ENCODE data around the gene TMEM95.

TMEM95 gene

GRCh38 chr17:7325031-7325528 lies 29.9 kb upstream of the TMEM95 start:
- Histone ChIP-seq H3K27ac (ENCODE audit: low read length) (no peak overlapping the region), H3K36me3 (ENCODE audit: control insufficient read depth in 2 of 2, insufficient read depth in 2 of 2, low read length in 2 of 2) (peaks cover 49 to 51% of the 10 kb centered on the region in 2 donors), H3K9me3 (ENCODE audit: control insufficient read depth in 2 of 2, low read length in 2 of 2) (no peaks in the 10 kb centered on the region), H3K9ac (ENCODE audit: low read length in 2 of 2) (no peak overlapping the region), H3K4me1 (ENCODE audit: control insufficient read depth, insufficient read depth, low read length) (peaks cover 16% of the 10 kb centered on the region), H3K27me3 (ENCODE audit: control insufficient read depth in 1 of 2, insufficient read depth in 2 of 2, low read length in 2 of 2) (no peaks in the 10 kb centered on the region), H3K4me3 (ENCODE audit: low read length in 2 of 2) (no peak overlapping the region)

GRCh38 chr17:7326186-7326585 lies 28.8 kb upstream of the TMEM95 start:
- Histone ChIP-seq H3K9ac (ENCODE audit: low read length in 2 of 2) (no peak overlapping the region), H3K4me3 (ENCODE audit: low read length in 2 of 2) (no peak overlapping the region), H3K27me3 (ENCODE audit: control insufficient read depth in 1 of 2, insufficient read depth in 2 of 2, low read length in 2 of 2) (no peaks in the 10 kb centered on the region), H3K4me1 (ENCODE audit: control insufficient read depth, insufficient read depth, low read length) (peaks cover 23% of the 10 kb centered on the region), H3K27ac (ENCODE audit: low read length) (no peak overlapping the region), H3K9me3 (ENCODE audit: control insufficient read depth in 2 of 2, low read length in 2 of 2) (no peaks in the 10 kb centered on the region), H3K36me3 (ENCODE audit: control insufficient read depth in 2 of 2, insufficient read depth in 2 of 2, low read length in 2 of 2) (peaks cover 39 to 41% of the 10 kb centered on the region in 2 donors)

GRCh38 chr17:7327056-7327455 lies 27.9 kb upstream of the TMEM95 start:
- H3K4me3 ChIP-seq (ENCODE audit: low read length in 2 of 2), result no peak overlapping the region
- H3K9ac ChIP-seq (ENCODE audit: low read length in 2 of 2), result no peak overlapping the region
- H3K27ac ChIP-seq (ENCODE audit: low read length), result no peak overlapping the region
- H3K36me3 ChIP-seq (ENCODE audit: control insufficient read depth in 2 of 2, insufficient read depth in 2 of 2, low read length in 2 of 2), result peaks cover 30 to 32% of the 10 kb centered on the region in 2 donors
- peaks cover 23% of the 10 kb centered on the region for H3K4me1 ChIP-seq (ENCODE audit: control insufficient read depth, insufficient read depth, low read length)
- no peaks in the 10 kb centered on the region for H3K9me3 ChIP-seq (ENCODE audit: control insufficient read depth in 2 of 2, low read length in 2 of 2)
- no peaks in the 10 kb centered on the region for H3K27me3 ChIP-seq (ENCODE audit: control insufficient read depth in 1 of 2, insufficient read depth in 2 of 2, low read length in 2 of 2)

- Histone ChIP-seq H3K27me3 (ENCODE audit: control insufficient read depth in 1 of 2, insufficient read depth in 2 of 2, low read length in 2 of 2) (no peaks in the 10 kb centered on the region), H3K4me3 (ENCODE audit: low read length in 2 of 2) (no peak overlapping the region), H3K27ac (ENCODE audit: low read length) (no peak overlapping the region), H3K9me3 (ENCODE audit: control insufficient read depth in 2 of 2, low read length in 2 of 2) (no peaks in the 10 kb centered on the region), H3K9ac (ENCODE audit: low read length in 2 of 2) (peak overlapping the region in 1 of 2 donors; percentile 86), H3K36me3 (ENCODE audit: control insufficient read depth in 2 of 2, insufficient read depth in 2 of 2, low read length in 2 of 2) (peaks cover 28% of the 10 kb centered on the region in 2 donors), H3K4me1 (ENCODE audit: control insufficient read depth, insufficient read depth, low read length) (peaks cover 23% of the 10 kb centered on the region)
These were observed 27.5 kb upstream of the TMEM95 start for GRCh38 chr17:7327501-7327900.

GRCh38 chr17:7328009-7328408 lies 26.9 kb upstream of the TMEM95 start:
- H3K36me3 ChIP-seq (ENCODE audit: control insufficient read depth in 2 of 2, insufficient read depth in 2 of 2, low read length in 2 of 2), result peaks cover 22 to 23% of the 10 kb centered on the region in 2 donors
- H3K9ac ChIP-seq (ENCODE audit: low read length in 2 of 2), result peak overlapping the region in 1 of 2 donors; percentile 86
- H3K9me3 ChIP-seq (ENCODE audit: control insufficient read depth in 2 of 2, low read length in 2 of 2), result no peaks in the 10 kb centered on the region
- no peak overlapping the region for H3K4me3 ChIP-seq (ENCODE audit: low read length in 2 of 2)
- H3K4me1 ChIP-seq (ENCODE audit: control insufficient read depth, insufficient read depth, low read length), result peaks cover 23% of the 10 kb centered on the region
- peak overlapping the region; percentile 85 for H3K27ac ChIP-seq (ENCODE audit: low read length)
- no peaks in the 10 kb centered on the region for H3K27me3 ChIP-seq (ENCODE audit: control insufficient read depth in 1 of 2, insufficient read depth in 2 of 2, low read length in 2 of 2)

- Histone ChIP-seq H3K9ac (ENCODE audit: low read length in 2 of 2) (peak within 1 kb of the TSS; percentile 86 to 87), H3K4me1 (ENCODE audit: control insufficient read depth, insufficient read depth, low read length) (peaks cover 23% of the 10 kb centered on the region), H3K4me3 (ENCODE audit: low read length in 2 of 2) (peak within 1 kb of the TSS; percentile 96 to 100), H3K27ac (ENCODE audit: low read length) (peak within 1 kb of the TSS; percentile 85), H3K9me3 (ENCODE audit: control insufficient read depth in 2 of 2, low read length in 2 of 2) (no peaks in the 10 kb centered on the region), H3K36me3 (ENCODE audit: control insufficient read depth in 2 of 2, insufficient read depth in 2 of 2, low read length in 2 of 2) (peaks cover 13 to 17% of the 10 kb centered on the region in 2 donors), H3K27me3 (ENCODE audit: control insufficient read depth in 1 of 2, insufficient read depth in 2 of 2, low read length in 2 of 2) (no peaks in the 10 kb centered on the region)
These were observed 26.0 kb upstream of the TMEM95 start, which contains the start of gene NEURL4 for GRCh38 chr17:7328840-7329373. Gene NEURL4 (minus strand): TSS chr17:7329335. CDS start chr17:7329312, 23 bp downstream.

GRCh38 chr17:7329374-7329996 lies 25.5 kb upstream of the TMEM95 start:
- Histone ChIP-seq H3K4me3 (ENCODE audit: low read length in 2 of 2) (peak overlapping the region; percentile 96 to 100), H3K27ac (ENCODE audit: low read length) (peak overlapping the region; percentile 85), H3K9me3 (ENCODE audit: control insufficient read depth in 2 of 2, low read length in 2 of 2) (no peaks in the 10 kb centered on the region), H3K36me3 (ENCODE audit: control insufficient read depth in 2 of 2, insufficient read depth in 2 of 2, low read length in 2 of 2) (peaks cover 8 to 13% of the 10 kb centered on the region in 2 donors), H3K27me3 (ENCODE audit: control insufficient read depth in 1 of 2, insufficient read depth in 2 of 2, low read length in 2 of 2) (no peaks in the 10 kb centered on the region), H3K4me1 (ENCODE audit: control insufficient read depth, insufficient read depth, low read length) (peaks cover 23% of the 10 kb centered on the region), H3K9ac (ENCODE audit: low read length in 2 of 2) (peak overlapping the region; percentile 82 to 86)

- peaks cover 4 to 8% of the 10 kb centered on the region in 2 donors for H3K36me3 ChIP-seq (ENCODE audit: control insufficient read depth in 2 of 2, insufficient read depth in 2 of 2, low read length in 2 of 2)
- peaks cover 23% of the 10 kb centered on the region for H3K4me1 ChIP-seq (ENCODE audit: control insufficient read depth, insufficient read depth, low read length)
- peak overlapping the region; percentile 85 for H3K27ac ChIP-seq (ENCODE audit: low read length)
- peak overlapping the region; percentile 82 to 86 for H3K9ac ChIP-seq (ENCODE audit: low read length in 2 of 2)
- H3K4me3 ChIP-seq (ENCODE audit: low read length in 2 of 2), result peak overlapping the region; percentile 96 to 100
- no peaks in the 10 kb centered on the region for H3K9me3 ChIP-seq (ENCODE audit: control insufficient read depth in 2 of 2, low read length in 2 of 2)
- peaks cover 3 to 4% of the 10 kb centered on the region in 2 donors for H3K27me3 ChIP-seq (ENCODE audit: control insufficient read depth in 1 of 2, insufficient read depth in 2 of 2, low read length in 2 of 2)
These were observed 24.8 kb upstream of the TMEM95 start for GRCh38 chr17:7329997-7330637.

GRCh38 chr17:7330638-7331015 lies 24.3 kb upstream of the TMEM95 start:
- peaks cover 23% of the 10 kb centered on the region for H3K4me1 ChIP-seq (ENCODE audit: control insufficient read depth, insufficient read depth, low read length)
- H3K27ac ChIP-seq (ENCODE audit: low read length), result peak overlapping the region; percentile 85
- H3K9ac ChIP-seq (ENCODE audit: low read length in 2 of 2), result peak overlapping the region; percentile 47 to 86
- H3K9me3 ChIP-seq (ENCODE audit: control insufficient read depth in 2 of 2, low read length in 2 of 2), result no peaks in the 10 kb centered on the region
- peaks cover 3% of the 10 kb centered on the region in 2 donors for H3K36me3 ChIP-seq (ENCODE audit: control insufficient read depth in 2 of 2, insufficient read depth in 2 of 2, low read length in 2 of 2)
- peak overlapping the region; percentile 96 to 100 for H3K4me3 ChIP-seq (ENCODE audit: low read length in 2 of 2)
- peaks cover 6 to 7% of the 10 kb centered on the region in 2 donors for H3K27me3 ChIP-seq (ENCODE audit: control insufficient read depth in 1 of 2, insufficient read depth in 2 of 2, low read length in 2 of 2)

GRCh38 chr17:7332111-7332510 lies 22.8 kb upstream of the TMEM95 start:
- Histone ChIP-seq H3K27ac (ENCODE audit: low read length) (no peak overlapping the region), H3K9me3 (ENCODE audit: control insufficient read depth in 2 of 2, low read length in 2 of 2) (no peaks in the 10 kb centered on the region), H3K27me3 (ENCODE audit: control insufficient read depth in 1 of 2, insufficient read depth in 2 of 2, low read length in 2 of 2) (peaks cover 10 to 11% of the 10 kb centered on the region in 2 donors), H3K4me3 (ENCODE audit: low read length in 2 of 2) (no peak overlapping the region), H3K9ac (ENCODE audit: low read length in 2 of 2) (no peak overlapping the region), H3K36me3 (ENCODE audit: control insufficient read depth in 2 of 2, insufficient read depth in 2 of 2, low read length in 2 of 2) (no peaks in the 10 kb centered on the region), H3K4me1 (ENCODE audit: control insufficient read depth, insufficient read depth, low read length) (peaks cover 23% of the 10 kb centered on the region)
